CD8-positive, alpha-beta memory T cell (primary cell): ENCODE data around the gene WDR33. TPM values are rescaled to one million over a fixed set of nuclear protein-coding genes. Genes with fewer than 3 reads are reported as not detected.

Source experiments
- CTCF ChIA-PET: fragments of 350-600 bp; sonication (Branson Sonifier 250); formaldehyde crosslinking; loops from one replicate; lab custom pipeline; 2021; ENCODE audit warnings: antibody characterized with exemption; lab: Charles Lee
- POLR2A ChIA-PET: fragments of 350-600 bp; sonication (Branson Sonifier 250); formaldehyde crosslinking; loops from one replicate; lab custom pipeline; 2021; ENCODE audit warnings: antibody characterized with exemption; lab: Charles Lee
- DNase-seq, 5 donors: peaks; one replicate each; pipeline versions ENCODE4 v3.0.0 to v3.0.0-alpha.2; 2020 to 2022; ENCODE audit warnings: mixed read lengths in 1 of 5
- H3K27ac ChIP-seq: one replicate; pipeline ENCODE4 v1.7.0; 2013; ENCODE audit warnings: low read depth, mild to moderate bottlenecking, low read length, moderate library complexity
- H3K27me3 ChIP-seq: 2 replicates; pipeline ENCODE4 v1.7.0; 2013; ENCODE audit warnings: low read length, mild to moderate bottlenecking; ENCODE audit not compliant: insufficient read depth, poor library complexity, severe bottlenecking
- H3K36me3 ChIP-seq: 2 replicates; pipeline ENCODE4 v1.7.0; 2013; ENCODE audit warnings: mild to moderate bottlenecking, low read length, moderate library complexity; ENCODE audit not compliant: insufficient read depth
- H3K4me1 ChIP-seq: 2 replicates; pipeline ENCODE4 v1.7.0; 2013; ENCODE audit warnings: mild to moderate bottlenecking, low read length, moderate library complexity; ENCODE audit not compliant: insufficient read depth
- H3K4me3 ChIP-seq: 2 replicates; pipeline ENCODE4 v1.7.0; 2013; ENCODE audit warnings: mild to moderate bottlenecking, low read length
- H3K9me3 ChIP-seq: 2 replicates; pipeline ENCODE4 v1.7.0; 2013; ENCODE audit warnings: mild to moderate bottlenecking, low read length
- H3K27ac Mint-ChIP-seq, 8 donors: one replicate each; pipeline ENCODE4 v1.8.0; 2020 to 2021; ENCODE audit warnings: mixed read lengths in 8 of 8, mild to moderate bottlenecking in 6 of 8, inconsistent platforms in 3 of 8, moderate library complexity in 3 of 8
- H3K27me3 Mint-ChIP-seq, 2 donors: one replicate each; pipeline ENCODE4 v1.8.0; 2020 to 2021; ENCODE audit warnings: mixed read lengths in 2 of 2, mild to moderate bottlenecking in 1 of 2, moderate library complexity in 1 of 2
- H3K36me3 Mint-ChIP-seq, 3 donors: one replicate each; pipeline ENCODE4 v1.8.0; 2020 to 2021; ENCODE audit warnings: mixed read lengths in 3 of 3, inconsistent platforms in 1 of 3, mild to moderate bottlenecking in 1 of 3
- H3K4me1 Mint-ChIP-seq, 3 donors: one replicate each; pipeline ENCODE4 v1.8.0; 2020 to 2021; ENCODE audit warnings: mixed read lengths in 3 of 3, inconsistent platforms in 1 of 3, mild to moderate bottlenecking in 1 of 3
- H3K4me3 Mint-ChIP-seq, 7 donors: one replicate each; pipeline ENCODE4 v1.8.0; 2020 to 2021; ENCODE audit warnings: mixed read lengths in 7 of 7, mild to moderate bottlenecking in 6 of 7, moderate library complexity in 4 of 7, inconsistent platforms in 2 of 7
- H3K9me3 Mint-ChIP-seq, 5 donors: one replicate each; pipeline ENCODE4 v1.8.0; 2020 to 2022; ENCODE audit warnings: mixed read lengths in 5 of 5, mild to moderate bottlenecking in 3 of 5, moderate library complexity in 2 of 5, inconsistent platforms in 1 of 5
- polyA plus RNA-seq: library from polyadenylated mRNA; unstranded; fragments of 300-500 nt; fragmentation: Illumina TruSeq; gene quantifications from one replicate; pipeline ENCODE4 v1.2.3, GENCODE V29; 2021
- total RNA-seq, 2 experiments: library from RNA; stranded (reverse); gene quantifications; one replicate each; pipeline ENCODE4 v1.2.3, GENCODE V29; 2021

Gene WDR33
- total and polyA plus RNA-seq, 3 experiments from 2014 or later = 51.6 to 88.1 (median 84.8) TPM

GRCh38 chr2:127709336-127709735, 101.6 kb downstream of the WDR33 start:
- no peaks in the 10 kb centered on the region for H3K27me3 Mint-ChIP-seq
- ChIA-PET CTCF (no interaction called here), POLR2A (no interaction called here)
- peaks cover 32% of the 10 kb centered on the region for H3K36me3 ChIP-seq
- peaks cover 0 to 75% (median 14%) of the 10 kb centered on the region in 3 donors for H3K36me3 Mint-ChIP-seq
- H3K4me3 ChIP-seq = no peak overlapping the region
- no peak for DNase-seq
- H3K9me3 ChIP-seq = no peaks in the 10 kb centered on the region
- H3K4me1 ChIP-seq = peaks cover 10% of the 10 kb centered on the region
- H3K4me1 Mint-ChIP-seq = peaks cover 16 to 17% (median 17%) of the 10 kb centered on the region in 3 donors
- no peak overlapping the region for H3K27ac ChIP-seq
- peak overlapping the region in 4 of 8 donors; percentile 21 to 78 (median 57) for H3K27ac Mint-ChIP-seq
- H3K27me3 ChIP-seq = no peaks in the 10 kb centered on the region
- no peaks in the 10 kb centered on the region for H3K9me3 Mint-ChIP-seq
- no peak overlapping the region for H3K4me3 Mint-ChIP-seq

DNA sequence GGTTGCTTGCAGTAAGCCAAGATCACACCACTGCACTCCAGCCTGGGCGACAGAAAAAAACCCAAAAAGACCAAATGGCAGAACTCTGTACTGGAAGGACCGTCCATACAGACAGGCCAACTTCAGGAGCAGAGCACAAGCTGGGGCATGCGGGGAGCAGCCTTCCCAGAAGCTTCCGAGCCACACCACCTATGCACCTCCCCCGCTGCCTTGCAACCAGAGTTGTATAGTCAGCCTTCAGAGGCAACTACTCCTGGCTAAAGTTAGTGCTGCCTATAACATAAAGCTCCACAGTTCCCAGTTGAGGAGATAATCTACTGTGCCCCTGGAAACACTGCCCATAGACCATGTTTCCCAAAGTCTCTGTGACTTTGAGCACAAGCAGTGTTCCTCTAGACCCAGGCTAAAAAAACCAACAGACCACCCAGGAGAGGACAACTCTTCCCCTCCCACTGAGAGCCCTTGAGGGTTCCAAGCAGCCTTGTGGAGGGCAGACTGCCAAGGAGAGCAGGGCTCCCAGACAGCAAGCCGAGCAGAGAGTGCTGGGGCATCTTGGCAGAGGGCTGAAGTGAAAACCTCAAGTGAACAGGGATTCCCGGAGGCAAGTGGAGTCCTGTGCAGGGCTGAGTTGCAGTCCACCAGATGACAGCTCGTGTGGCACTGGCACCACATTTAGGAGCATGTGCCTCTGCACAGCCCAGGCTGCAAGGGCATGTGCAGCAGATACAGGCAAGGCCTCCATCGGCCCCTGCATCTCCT, 102.9 kb downstream of the WDR33 start:
- H3K27me3 ChIP-seq = no peaks in the 10 kb centered on the region
- H3K9me3 ChIP-seq = no peaks in the 10 kb centered on the region
- H3K36me3 Mint-ChIP-seq = peaks cover 0 to 70% (median 14%) of the 10 kb centered on the region in 3 donors
- no peaks in the 10 kb centered on the region for H3K27me3 Mint-ChIP-seq
- peaks cover 27 to 29% (median 28%) of the 10 kb centered on the region in 3 donors for H3K4me1 Mint-ChIP-seq
- no peak for DNase-seq
- H3K36me3 ChIP-seq = peaks cover 33% of the 10 kb centered on the region
- CTCF ChIA-PET = no interaction called here
- POLR2A ChIA-PET = no interaction called here
- no peak overlapping the region for H3K27ac ChIP-seq
- no peak overlapping the region for H3K4me3 Mint-ChIP-seq
- H3K9me3 Mint-ChIP-seq = no peaks in the 10 kb centered on the region
- peak overlapping the region in 3 of 8 donors; percentile 32 to 60 (median 58) for H3K27ac Mint-ChIP-seq
- H3K4me3 ChIP-seq = no peak overlapping the region
- H3K4me1 ChIP-seq = peaks cover 23% of the 10 kb centered on the region

DNA sequence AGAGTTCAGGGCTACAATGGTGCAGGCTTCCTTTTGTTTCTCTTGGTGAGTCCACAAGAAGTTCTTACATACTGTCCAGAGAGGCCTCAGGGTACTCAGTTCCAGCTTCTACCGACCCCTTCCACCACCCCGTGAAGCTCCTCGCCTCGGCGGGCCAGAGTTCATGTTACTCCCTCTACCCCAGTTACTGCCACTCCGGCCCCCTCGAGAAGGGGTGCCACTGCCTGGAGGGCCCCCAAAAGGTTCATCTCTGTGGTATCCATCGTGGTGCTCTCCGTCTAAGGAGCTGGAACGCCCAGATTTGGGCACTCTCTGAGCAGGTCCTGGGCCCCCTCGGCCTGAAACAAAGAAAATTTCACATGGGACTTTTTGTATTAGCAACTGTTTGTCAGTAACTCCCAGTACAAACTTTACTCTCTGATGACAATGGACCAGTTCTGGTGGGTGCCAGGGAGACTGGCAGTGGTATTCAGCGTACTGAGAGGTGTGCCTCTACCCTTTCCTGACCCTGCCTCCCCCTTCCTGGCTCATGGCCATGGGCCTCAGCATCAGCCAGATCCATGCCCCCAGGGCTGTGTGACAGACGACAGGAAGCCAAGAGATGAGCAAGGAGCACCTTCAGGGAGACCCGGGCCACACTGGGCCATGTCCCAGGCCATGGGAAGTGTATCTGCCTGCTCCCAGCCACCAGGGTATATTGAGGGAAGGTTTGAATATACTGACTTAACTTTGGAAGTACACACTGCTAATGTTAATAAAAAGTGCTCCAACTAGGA, 104.6 kb downstream of the WDR33 start:
- Histone ChIP-seq H3K36me3 (peaks cover 33% of the 10 kb centered on the region), H3K4me3 (no peak overlapping the region), H3K9me3 (no peaks in the 10 kb centered on the region), H3K27me3 (no peaks in the 10 kb centered on the region), H3K4me1 (peaks cover 33% of the 10 kb centered on the region), H3K27ac (no peak overlapping the region)
- ChIA-PET CTCF (interaction anchor here (1.3 kb wide), 1 partner anchor 56 kb away, joined by 4 read pairs; no protein-coding TSS in a partner anchor), POLR2A (interaction anchor here (0.6 kb wide), 1 partner anchor 290 kb away, joined by 3 read pairs; no protein-coding TSS in a partner anchor)
- Mint-ChIP-seq H3K4me3 (peak overlapping the region in 1 of 7 donors; percentile 26), H3K9me3 (no peaks in the 10 kb centered on the region), H3K4me1 (peaks cover 37 to 39% (median 38%) of the 10 kb centered on the region in 3 donors), H3K27ac (peak overlapping the region in 6 of 8 donors; percentile 19 to 86 (median 67)), H3K27me3 (no peaks in the 10 kb centered on the region), H3K36me3 (peaks cover 0 to 70% (median 15%) of the 10 kb centered on the region in 3 donors)
- no peak for DNase-seq

DNA sequence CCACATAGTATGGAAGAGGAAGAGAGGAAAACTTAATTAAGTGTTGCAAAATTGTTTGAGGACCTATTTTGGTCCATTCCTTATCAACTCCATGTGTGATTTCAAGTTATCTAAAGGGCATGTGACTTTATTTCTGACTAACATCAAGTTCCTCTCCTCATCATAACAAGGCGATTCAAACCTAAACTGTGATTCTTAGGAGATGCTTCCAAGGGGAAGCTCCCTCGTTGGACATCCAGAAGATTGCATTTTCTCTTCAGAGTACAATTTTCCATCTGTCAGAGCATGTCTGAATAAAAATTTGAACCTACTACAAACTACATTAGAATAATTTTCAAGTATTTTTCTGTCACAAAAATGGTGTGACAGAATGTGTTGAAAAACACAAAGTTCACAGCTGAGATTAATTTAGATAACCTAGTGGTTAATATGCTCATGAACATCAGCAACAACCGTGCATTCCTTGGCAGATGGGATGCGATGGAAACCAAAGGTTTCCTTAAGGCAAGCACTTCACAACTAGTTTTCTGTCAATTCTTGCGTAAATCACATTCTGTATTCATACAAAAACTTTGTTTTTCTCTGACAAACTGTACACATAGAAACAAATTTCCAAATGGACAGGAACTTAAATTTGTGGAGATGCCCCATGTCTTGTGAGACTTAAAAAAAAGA, 105.4 kb downstream of the WDR33 start:
- Histone ChIP-seq H3K4me3 (no peak overlapping the region), H3K27ac (no peak overlapping the region), H3K27me3 (no peaks in the 10 kb centered on the region), H3K4me1 (peaks cover 37% of the 10 kb centered on the region), H3K9me3 (no peaks in the 10 kb centered on the region), H3K36me3 (peaks cover 33% of the 10 kb centered on the region)
- no peak for DNase-seq
- H3K27ac Mint-ChIP-seq = peak overlapping the region in 7 of 8 donors; percentile 1 to 84 (median 26)
- CTCF ChIA-PET = interaction anchor here (1.3 kb wide), 1 partner anchor 55 kb away, joined by 4 read pairs; no protein-coding TSS in a partner anchor
- peaks cover 42 to 46% (median 44%) of the 10 kb centered on the region in 3 donors for H3K4me1 Mint-ChIP-seq
- POLR2A ChIA-PET = interaction anchor here (0.7 kb wide), 1 partner anchor 1048 kb away, joined by 3 read pairs; no protein-coding TSS in a partner anchor
- H3K4me3 Mint-ChIP-seq = peak overlapping the region in 2 of 7 donors; percentile 0 to 64
- H3K36me3 Mint-ChIP-seq = peaks cover 0 to 66% (median 13%) of the 10 kb centered on the region in 3 donors
- H3K9me3 Mint-ChIP-seq = no peaks in the 10 kb centered on the region
- H3K27me3 Mint-ChIP-seq = peaks cover 0 to 3% of the 10 kb centered on the region in 2 donors

GRCh38 chr2:127704641-127705390, 106.2 kb downstream of the WDR33 start:
- Mint-ChIP-seq H3K9me3 (no peaks in the 10 kb centered on the region), H3K36me3 (peaks cover 0 to 59% (median 13%) of the 10 kb centered on the region in 3 donors), H3K27ac (peak overlapping the region in 7 of 8 donors; percentile 13 to 84 (median 58)), H3K4me1 (peaks cover 46 to 51% (median 50%) of the 10 kb centered on the region in 3 donors), H3K4me3 (peak overlapping the region in 6 of 7 donors; percentile 2 to 64 (median 34)), H3K27me3 (peaks cover 0 to 3% of the 10 kb centered on the region in 2 donors)
- Histone ChIP-seq H3K27me3 (no peaks in the 10 kb centered on the region), H3K4me1 (peaks cover 41% of the 10 kb centered on the region), H3K4me3 (no peak overlapping the region), H3K36me3 (peaks cover 33% of the 10 kb centered on the region), H3K9me3 (no peaks in the 10 kb centered on the region), H3K27ac (no peak overlapping the region)
- ChIA-PET POLR2A (interaction anchor here (0.7 kb wide), 1 partner anchor 1047 kb away, joined by 3 read pairs; no protein-coding TSS in a partner anchor), CTCF (interaction anchor here (1.3 to 2.1 kb wide), 2 partner anchors 9 to 21 kb away, joined by 4 to 6 read pairs; no protein-coding TSS in a partner anchor)
- no peak for DNase-seq

DNA sequence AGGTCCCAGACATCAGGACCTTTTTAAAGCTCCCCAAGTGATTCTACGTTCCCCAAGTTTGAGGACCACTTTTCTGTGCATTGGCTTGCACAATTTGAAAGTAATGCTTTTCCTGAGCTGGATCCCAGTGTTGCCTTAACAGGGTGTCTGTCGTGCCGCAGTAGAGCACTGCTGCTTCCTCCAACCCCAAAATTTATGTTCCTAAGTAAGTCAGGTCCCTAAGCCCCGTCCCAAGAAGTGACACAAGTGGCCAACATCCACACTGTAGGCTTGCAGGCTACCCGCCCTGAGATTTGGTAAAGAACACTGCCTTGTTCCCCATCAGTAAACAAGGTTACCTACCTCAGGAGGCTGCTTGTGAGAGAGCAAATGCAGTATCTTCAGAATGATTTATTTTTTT, 107.7 kb downstream of the WDR33 start:
- Mint-ChIP-seq H3K4me3 (peak overlapping the region in 3 of 7 donors; percentile 9 to 28 (median 19)), H3K9me3 (no peaks in the 10 kb centered on the region), H3K36me3 (peaks cover 7 to 45% (median 8%) of the 10 kb centered on the region in 3 donors), H3K27me3 (peaks cover 0 to 3% of the 10 kb centered on the region in 2 donors), H3K27ac (peak overlapping the region in 5 of 8 donors; percentile 12 to 100 (median 72)), H3K4me1 (peaks cover 48 to 51% (median 50%) of the 10 kb centered on the region in 3 donors)
- ChIA-PET CTCF (interaction anchor here (1.2 to 2.1 kb wide), 3 partner anchors 10 to 54 kb away, joined by 3 to 6 read pairs (median 6); no protein-coding TSS in a partner anchor), POLR2A (no interaction called here)
- no peaks in the 10 kb centered on the region for H3K9me3 ChIP-seq
- H3K27ac ChIP-seq = no peak overlapping the region
- H3K4me3 ChIP-seq = no peak overlapping the region
- DNase-seq = no peak
- H3K4me1 ChIP-seq = peaks cover 41% of the 10 kb centered on the region
- no peaks in the 10 kb centered on the region for H3K27me3 ChIP-seq
- peaks cover 20% of the 10 kb centered on the region for H3K36me3 ChIP-seq
